ENCODE data around the gene SPIN1.
"Not testable (repeated sequence)": the region's sequence is repeated elsewhere in the genome, so short reads cannot be mapped to it uniquely, and the experiment has no call there.

The SPIN1 gene

GRCh38 chr9:88388203-88388885, at the start of gene SPIN1:
TSS of gene SPIN1 (plus strand) at chr9:88388444. CDS start at chr9:88426540, 38,096 bp downstream.
- DNase-seq: peak; percentile 87

DNA sequence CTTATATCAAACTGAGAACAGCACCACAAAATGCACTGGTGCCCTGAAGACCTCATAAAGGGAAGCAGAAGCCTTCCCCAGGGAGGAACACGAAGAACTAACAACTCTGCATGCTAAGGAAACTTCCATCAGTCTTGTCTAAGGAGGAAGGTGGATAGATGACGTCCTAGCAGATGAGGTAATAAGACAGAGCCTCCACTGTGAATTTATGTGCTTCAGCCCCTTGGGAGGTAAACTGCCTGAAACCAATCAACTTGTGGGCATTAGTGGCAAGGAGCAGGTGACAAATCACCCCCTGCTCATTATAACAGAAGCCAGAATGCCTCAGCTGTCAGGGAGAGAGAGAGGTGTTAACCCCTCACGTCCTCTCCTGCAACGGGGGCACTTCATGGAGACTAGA, 48.9 kb upstream of the SPIN1 start:
- no peak for DNase-seq

GRCh38 chr9:88342246-88342645, 46.0 kb upstream of the SPIN1 start:
- no peak for DNase-seq

DNA sequence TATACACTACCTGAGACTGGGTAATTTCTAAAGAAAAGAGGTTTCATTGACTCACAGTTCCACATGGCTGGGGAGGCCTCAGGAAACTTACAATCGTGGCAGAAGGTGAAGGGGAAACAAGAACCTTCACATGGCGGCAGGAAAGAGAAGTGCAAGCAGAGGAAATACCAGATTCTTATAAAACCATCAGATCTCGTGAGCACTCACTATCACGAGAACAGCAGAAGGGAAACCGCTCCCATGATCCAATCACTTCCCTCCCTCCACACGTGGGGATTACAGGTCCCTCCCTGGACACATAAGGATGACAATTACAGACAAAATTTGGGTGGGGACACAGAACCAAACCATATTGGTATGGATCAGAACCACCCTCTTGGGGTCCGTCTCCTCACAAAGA, 44.2 kb upstream of the SPIN1 start:
- DNase-seq: peak; percentile 11

DNA sequence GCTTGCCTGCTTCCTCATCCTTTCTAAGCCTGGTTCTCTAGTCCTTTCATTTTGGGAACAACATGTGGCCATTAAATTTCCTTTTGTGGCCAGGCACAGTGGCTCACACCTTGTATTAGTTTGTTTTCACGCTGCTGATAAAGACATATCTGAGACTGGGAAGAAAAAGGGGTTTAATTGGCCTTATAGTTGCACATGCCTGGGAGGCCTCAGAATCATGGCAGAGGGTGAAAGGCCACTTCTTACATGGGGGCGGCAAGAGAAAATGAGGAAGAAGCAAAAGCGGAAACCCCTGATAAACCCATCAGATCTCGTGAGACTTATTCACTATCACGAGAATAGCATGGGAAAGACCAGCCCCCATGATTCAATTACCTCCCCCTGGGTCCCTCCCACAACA, 37.9 kb upstream of the SPIN1 start:
- not testable (repeated sequence) for DNase-seq

DNA sequence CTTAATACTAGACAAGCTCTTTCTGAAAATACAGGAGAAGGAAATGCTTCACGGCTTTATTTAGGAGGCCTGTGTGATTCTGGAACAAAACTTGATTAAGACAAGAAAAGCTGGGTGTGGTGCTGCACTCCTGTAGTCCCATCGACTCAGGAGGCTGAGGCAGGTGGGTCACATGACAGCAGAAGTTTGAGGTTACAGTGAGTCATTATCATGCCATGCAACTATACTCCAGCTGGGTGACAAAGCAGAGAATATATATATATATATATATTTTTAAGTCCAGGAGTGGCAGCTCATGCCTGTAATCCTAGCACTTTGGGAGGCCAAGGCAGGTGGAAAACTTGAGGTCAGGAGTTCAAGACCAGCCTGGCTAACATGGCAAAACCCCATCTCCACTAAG, 33.1 kb upstream of the SPIN1 start:
- DNase-seq: no peak

DNA sequence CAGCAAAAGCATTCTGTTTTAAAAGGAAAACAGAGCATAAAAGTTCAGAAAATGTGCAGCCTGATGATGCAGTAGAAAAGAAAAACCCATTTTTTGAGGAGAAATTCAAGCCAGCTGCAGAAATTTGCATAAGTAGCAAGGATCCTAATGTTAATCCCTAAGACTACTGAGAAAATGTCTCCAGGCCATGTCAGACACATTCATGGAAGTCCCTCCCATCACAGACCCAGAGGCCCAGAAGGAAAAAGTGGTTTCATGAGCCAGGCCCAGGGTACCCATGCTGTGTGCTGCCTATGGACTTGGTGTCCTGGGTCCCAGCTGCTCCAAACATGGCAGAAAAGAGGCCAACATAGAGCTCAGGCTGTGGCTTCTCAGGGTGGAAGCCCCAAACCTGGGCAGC, 31.0 kb upstream of the SPIN1 start:
- DNase-seq: not testable (repeated sequence)

- no peak for DNase-seq
Observed at GRCh38 chr9:88358723-88359122, 29.5 kb upstream of the SPIN1 start.

GRCh38 chr9:88359974-88360373, 28.3 kb upstream of the SPIN1 start:
- DNase-seq: no peak

DNA sequence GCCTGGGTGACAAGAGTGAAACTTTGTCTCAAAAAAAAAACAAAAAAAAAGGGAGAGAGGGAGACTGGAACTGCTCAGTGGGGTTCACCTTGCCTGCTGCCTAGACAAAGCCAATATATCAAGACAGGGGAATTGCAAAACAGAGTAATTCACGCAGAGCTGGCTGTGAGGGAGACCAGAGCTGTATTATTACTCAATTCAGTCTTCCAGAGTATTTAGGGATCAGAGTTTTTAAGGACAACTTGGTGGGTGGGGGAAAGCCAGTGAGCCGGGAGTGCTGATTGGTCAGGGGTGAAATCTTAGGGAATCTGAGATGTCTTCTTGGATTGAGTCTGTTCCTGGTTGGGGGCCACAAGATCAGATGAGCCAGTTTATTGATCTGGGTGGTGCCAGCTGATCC, 25.6 kb upstream of the SPIN1 start:
- no peak for DNase-seq

GRCh38 chr9:88363661-88364060, 24.6 kb upstream of the SPIN1 start:
- DNase-seq: no peak

- DNase-seq: no peak
Observed at GRCh38 chr9:88364706-88365105, 23.5 kb upstream of the SPIN1 start.

DNA sequence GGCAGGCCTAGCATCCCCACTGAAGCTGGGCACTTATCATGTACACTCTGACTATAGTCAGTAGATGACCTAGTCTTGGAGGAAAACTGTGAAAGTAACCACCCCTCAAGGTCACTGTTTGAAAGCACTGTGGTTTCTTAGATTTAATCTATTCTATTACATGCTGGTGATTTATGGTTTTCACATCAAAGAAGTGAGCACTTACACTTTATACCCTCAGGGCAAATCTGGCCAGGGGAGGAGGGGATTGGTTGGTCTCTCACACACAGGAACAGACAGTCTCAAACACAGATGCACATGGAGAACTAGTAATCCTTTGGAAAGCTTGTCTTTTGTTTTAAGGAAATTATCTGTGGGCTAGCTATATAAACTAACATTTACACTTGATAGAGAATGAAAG, 17.9 kb upstream of the SPIN1 start:
- DNase-seq: no peak

GRCh38 chr9:88372103-88372654, 16.1 kb upstream of the SPIN1 start:
- no peak for DNase-seq

GRCh38 chr9:88373045-88373444, 15.2 kb upstream of the SPIN1 start:
- no peak for DNase-seq

DNA sequence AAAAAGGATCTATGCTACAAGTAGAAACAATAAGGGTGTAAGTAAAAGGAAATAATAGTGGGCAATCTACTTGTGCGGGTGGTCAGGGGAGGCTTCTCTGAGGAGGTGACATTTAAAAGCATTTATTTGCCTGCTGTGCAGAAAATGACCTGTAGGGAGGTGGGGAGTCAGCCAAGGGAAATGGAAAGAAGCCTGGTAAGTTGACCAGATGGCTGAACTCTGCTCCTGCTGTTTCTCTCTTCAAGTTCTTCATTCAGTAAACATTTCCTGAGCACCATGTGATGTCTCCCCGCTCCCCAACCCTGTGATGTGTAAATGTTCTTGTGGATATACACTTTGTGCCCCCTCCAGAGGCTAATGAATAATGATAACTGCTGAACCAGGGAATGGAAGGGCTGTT, 9.9 kb upstream of the SPIN1 start:
- DNase-seq: no peak

GRCh38 chr9:88379352-88379751, 8.9 kb upstream of the SPIN1 start:
- no peak for DNase-seq

DNA sequence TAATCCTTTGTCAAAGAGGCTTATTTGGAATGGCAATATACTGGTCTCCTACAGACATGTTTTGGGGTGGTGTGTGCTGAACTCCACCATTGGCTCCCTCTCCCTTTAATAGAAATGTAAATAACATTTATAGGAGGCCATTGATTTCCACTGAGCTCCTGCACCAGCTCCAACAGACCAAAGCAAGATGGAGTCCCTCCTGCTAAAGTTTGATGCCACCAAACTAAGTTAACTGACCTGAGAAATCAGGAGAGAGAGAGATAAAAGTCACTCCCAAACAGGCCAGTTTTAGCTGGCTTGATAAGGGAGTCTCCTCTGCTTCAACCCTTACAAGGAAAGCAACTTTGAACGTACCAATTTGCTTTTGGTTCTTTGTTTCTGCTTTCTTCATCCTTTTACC, 8.1 kb upstream of the SPIN1 start:
- DNase-seq: no peak

- DNase-seq: not testable (repeated sequence)
Observed at GRCh38 chr9:88381322-88381721, 6.9 kb upstream of the SPIN1 start.

GRCh38 chr9:88383176-88383575, 5.1 kb upstream of the SPIN1 start:
- DNase-seq: no peak

GRCh38 chr9:88386137-88386536, 2.1 kb upstream of the SPIN1 start:
- not testable (repeated sequence) for DNase-seq

DNA sequence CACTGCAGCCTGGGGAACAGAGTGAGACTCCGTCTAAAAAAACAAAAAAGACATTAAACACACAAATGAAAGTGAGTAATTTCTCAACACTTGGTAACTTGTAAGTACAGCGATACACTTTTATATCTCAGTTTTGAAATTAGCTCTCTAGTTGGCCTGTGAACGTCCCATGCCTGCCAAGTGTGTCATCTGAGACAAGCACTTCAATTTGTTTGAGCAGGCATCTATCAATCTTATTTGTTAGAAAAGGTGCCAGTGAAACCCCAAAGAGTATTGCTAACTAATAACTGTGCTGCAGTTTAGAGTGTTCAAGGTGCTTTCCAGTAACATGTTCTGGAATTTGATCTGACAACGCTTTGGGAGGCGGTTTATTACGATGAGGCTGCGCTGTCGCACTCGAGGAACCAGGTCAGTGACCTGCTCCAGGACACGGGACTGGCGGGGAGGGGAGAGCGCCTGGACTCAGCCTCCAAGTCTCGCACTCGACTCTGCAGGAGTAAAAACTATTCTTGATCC, 1.1 kb upstream of the SPIN1 start:
- DNase-seq: peak; percentile 23

GRCh38 chr9:88387552-88388202, 567 bp upstream of the SPIN1 start:
- peak; percentile 32 for DNase-seq

DNA sequence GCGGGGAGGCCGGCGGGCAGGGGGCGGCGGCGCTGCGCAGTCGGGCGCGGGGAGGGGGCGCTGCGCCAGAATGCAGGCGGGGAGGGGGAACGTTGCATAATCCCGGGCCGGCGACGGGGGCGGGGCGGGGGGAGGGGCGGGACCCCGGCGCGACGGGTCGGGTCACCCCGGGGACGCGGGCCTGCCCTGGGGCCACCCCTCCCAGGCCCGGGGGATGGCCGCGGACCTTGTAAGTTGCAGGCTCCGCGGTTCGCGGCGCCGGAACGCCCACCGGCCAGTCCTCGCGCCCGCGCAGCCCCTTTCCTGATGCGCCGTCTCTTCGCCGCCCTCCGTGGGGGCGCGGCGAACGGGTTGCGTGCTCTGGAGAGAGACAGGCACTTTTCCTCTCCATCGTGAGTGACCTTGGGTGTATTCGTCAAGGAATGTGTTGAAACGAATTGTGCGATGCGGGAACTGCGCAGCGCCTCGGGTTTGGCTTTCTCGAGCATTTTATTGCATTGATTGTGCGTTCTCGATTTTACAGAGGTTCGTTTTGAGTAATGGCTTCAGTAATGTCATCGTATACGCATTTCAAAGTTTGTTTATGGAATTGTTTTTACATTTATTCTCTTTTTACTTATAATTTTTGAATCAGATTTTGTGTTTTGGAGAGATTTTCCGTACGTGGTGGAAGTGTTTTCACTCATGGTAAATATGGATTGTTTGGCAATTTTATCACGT, 802 bp downstream of the SPIN1 start:
- DNase-seq: peak; percentile 53
